ENCODE data around the gene DCLK2.

GRCh38 chr4:150206265-150206664 is 128.0 kb downstream of the DCLK2 start:
- TF ChIP-seq CTCF (IDR thresholded peaks at IDR 0.05) (no peak), POLR2A (IDR thresholded peaks at IDR 0.05) (no peak)

Measured in right lobe of liver (tissue), 4 donors.